GM12878 (cell line): ENCODE results near the gene PGAM4. TPM values are rescaled to one million over a fixed set of nuclear protein-coding genes. Genes with fewer than 3 reads are reported as not detected.

Experiments used
- ATAC-seq: fragments of 200-7000 bp; cut with Tn5 transposase; 3 replicates; pipeline ENCODE4 v1.9.1; 2020; ENCODE audit warnings: mild to moderate bottlenecking, moderate library complexity
- BruUV-seq: library from RNA; stranded (reverse); fragments of 400-500 nt; replicated peaks from 2 replicates; lab custom pipeline; 2021; lab: Mats Ljungman, UMichigan
- CTCF ChIA-PET: fragments of 300-600 bp; sonication (Branson Sonifier 250); formaldehyde crosslinking; extraction: SDS; loops from one replicate; lab custom pipeline; 2021; ENCODE audit warnings: inconsistent platforms; lab: Yijun Ruan, JAX
- POLR2A ChIA-PET: fragments of 350-600 bp; formaldehyde crosslinking; extraction: SDS; loops from one replicate; lab custom pipeline; 2021; ENCODE audit warnings: inconsistent platforms; lab: Charles Lee
- RAD21 ChIA-PET: fragments of 300-600 bp; sonication (Branson Sonifier 250); formaldehyde crosslinking; loops from one replicate; lab custom pipeline; 2023; ENCODE audit warnings: antibody characterized with exemption; ENCODE audit not compliant: unreplicated experiment; lab: Charles Lee
- SMC1A ChIA-PET: fragments of 300-600 bp; sonication (Branson Sonifier 250); formaldehyde crosslinking; loops from one replicate; lab custom pipeline; 2023; ENCODE audit not compliant: unreplicated experiment, uncharacterized antibody; lab: Charles Lee
- DNase-seq: peaks from one replicate; pipeline ENCODE4 v3.0.0-alpha.2; 2011; ENCODE audit warnings: low read depth, low spot score
- FAIRE-seq: peaks from 3 replicates; lab custom pipeline; 2011; peaks lifted over from hg19 to GRCh38; lab: Jason Lieb, UNC
- H2AFZ ChIP-seq: 2 replicates; pipeline ENCODE4 v1.6.0; 2011; ENCODE audit warnings: low read depth, low read length, control low read depth; ENCODE audit not compliant: control insufficient read depth
- H3K27ac ChIP-seq: 2 replicates; pipeline ENCODE4 v1.5.1; 2011; ENCODE audit warnings: control low read depth; ENCODE audit not compliant: control insufficient read depth, insufficient read depth
- H3K27me3 ChIP-seq, 2 experiments: replicated peaks in 1 of 2; 2 replicates each; pipeline versions ENCODE4 v1.6.0 to v1.6.1; 2011; ENCODE audit warnings: low read length in 1 of 2; ENCODE audit not compliant: control insufficient read depth in 2 of 2, insufficient read depth in 2 of 2
- H3K36me3 ChIP-seq, 2 experiments: 2 replicates each; pipeline ENCODE4 v1.5.1; 2011; ENCODE audit warnings: low read length in 1 of 2; ENCODE audit not compliant: control insufficient read depth in 2 of 2, insufficient read depth in 2 of 2
- H3K4me1 ChIP-seq: 2 replicates; pipeline ENCODE4 v1.6.1; 2011; ENCODE audit warnings: mild to moderate bottlenecking, low read length, moderate library complexity, mixed read lengths; ENCODE audit not compliant: control insufficient read depth, insufficient read depth
- H3K4me2 ChIP-seq: 2 replicates; pipeline ENCODE4 v1.6.0; 2011; ENCODE audit warnings: control low read depth; ENCODE audit not compliant: control insufficient read depth, insufficient read depth
- H3K4me3 ChIP-seq: fragments of 200-600 bp; sonication (generic); 2 replicates; pipeline ENCODE4 v1.5.1; 2016
- H3K79me2 ChIP-seq: 2 replicates; pipeline ENCODE4 v1.6.0; 2011; ENCODE audit warnings: low read length; ENCODE audit not compliant: control insufficient read depth, insufficient read depth
- H3K9ac ChIP-seq: 2 replicates; pipeline ENCODE4 v1.8.0; 2011; ENCODE audit warnings: low read length, control low read depth, mixed read lengths; ENCODE audit not compliant: control insufficient read depth, insufficient read depth
- H3K9me3 ChIP-seq: replicated peaks from 3 replicates; pipeline ENCODE4 v1.5.1; 2011; ENCODE audit warnings: mild to moderate bottlenecking, low read length; ENCODE audit not compliant: control insufficient read depth, insufficient read depth
- H4K20me1 ChIP-seq: 2 replicates; pipeline ENCODE4 v1.6.0; 2011; ENCODE audit not compliant: control insufficient read depth, insufficient read depth
- DPF2 ChIP-seq: fragments of 450-650 bp; IDR thresholded peaks from 2 replicates; pipeline ENCODE4 v1.6.1; 2017; ENCODE audit warnings: mild to moderate bottlenecking
- EED ChIP-seq: sonication (generic); IDR thresholded peaks from 2 replicates; pipeline ENCODE4 v1.6.1; 2016; ENCODE audit warnings: antibody characterized with exemption, low read depth
- EGR1 ChIP-seq, 2 experiments: IDR thresholded peaks; 1 replicate in 1 of 2; 2 replicates in 1 of 2; pipeline ENCODE4 v1.6.1; 2011 to 2012; ENCODE audit warnings: low read depth in 2 of 2, low read length in 2 of 2, borderline replicate concordance in 1 of 2, mild to moderate bottlenecking in 1 of 2, moderate library complexity in 1 of 2
- PML ChIP-seq: IDR thresholded peaks from 2 replicates; pipeline ENCODE4 v1.6.1; 2012; ENCODE audit warnings: low read length, inconsistent platforms
- RB1 ChIP-seq: fragments of 450-650 bp; formaldehyde crosslinking; IDR thresholded peaks from 2 replicates; pipeline ENCODE4 v1.6.1; 2017; ENCODE audit warnings: mild to moderate bottlenecking, borderline replicate concordance
- RCOR1 ChIP-seq: conservative IDR thresholded peaks from 2 replicates; pipeline ENCODE4 v1.6.1; 2012; ENCODE audit warnings: low read depth, low read length, improper control_type of control experiment
- RFX5 ChIP-seq: IDR thresholded peaks from 2 replicates; pipeline ENCODE4 v1.6.1; 2011; ENCODE audit warnings: low read depth, low read length, improper control_type of control experiment
- SMAD1 ChIP-seq: fragments of 450-650 bp; IDR thresholded peaks from 2 replicates; pipeline ENCODE4 v1.6.1; 2018; ENCODE audit warnings: mild to moderate bottlenecking, low read depth; ENCODE audit not compliant: partially characterized antibody
- SP1 ChIP-seq: IDR thresholded peaks from one replicate; pipeline ENCODE4 v1.6.1; 2011; ENCODE audit warnings: low read depth, low read length
- WGBS: methylation state at CpG from one replicate; pipeline ENCODE4 v1.1.6; 2016; ENCODE audit warnings: low lambda C conversion rate; ENCODE audit not compliant: insufficient replicate concordance, insufficient coverage; ENCODE audit errors: missing lambda C conversion rate; 5-methylcytosine and 5-hydroxymethylcytosine counted together
- in situ Hi-C: fragments of 300-500 bp; cut with MboI; formaldehyde crosslinking; loops from 9 replicates; pipeline ENCODE4 v1.14.3; 2018; ENCODE audit warnings: mixed read lengths
- intact Hi-C: fragments of 100-400 bp; cut with micrococcal nuclease; formaldehyde crosslinking; loops from one replicate; pipeline ENCODE4 v1.14.2; 2022; ENCODE audit not compliant: unreplicated experiment
- polyA plus RNA-seq, 11 experiments: library from polyadenylated mRNA; depleted of rRNA in 4 of 11; unstranded in 6 of 11; stranded (reverse) in 5 of 11; fragments of >200 nt; fragmentation: Nextera tagmentation in 4 of 11; fragmentation: Illumina TruSeq in 1 of 11; extraction: Ambion mirVana in 4 of 11; extraction: Trizol in 1 of 11; gene quantifications; 1 replicate in 1 of 11; 2 replicates in 10 of 11; pipeline versions ENCODE4 v1.2.1 to v1.2.3, GENCODE V29; 2011 to 2016; ENCODE audit warnings: inconsistent platforms in 2 of 11, missing spikeins in 2 of 11, low read depth in 1 of 11
- total RNA-seq, 4 experiments: library from RNA; depleted of rRNA in 3 of 4; stranded (reverse); fragments of >200 nt in 3 of 4; fragmentation: Illumina TruSeq in 1 of 4; extraction: Trizol in 1 of 4; gene quantifications; 2 replicates each; pipeline versions ENCODE4 v1.2.1 to v1.2.3, GENCODE V29; 2013 to 2021
- TF ChIP-seq, protein P1 (sequence below): fragments of 450-650 bp; IDR thresholded peaks from 2 replicates; pipeline ENCODE4 v1.6.1; 2016; ENCODE audit warnings: mild to moderate bottlenecking
- TF ChIP-seq, protein P2 (sequence below): fragments of 450-650 bp; conservative IDR thresholded peaks from 2 replicates; pipeline ENCODE4 v1.6.1; 2017; ENCODE audit warnings: mild to moderate bottlenecking, moderate library complexity

The PGAM4 gene
- total and polyA plus RNA-seq, 10 of the 15 experiments (the other 5 are each of a cell fraction or from before 2014, with no cell fraction given), result 0.24 to 0.80 (median 0.36) TPM; not detected in 6

DNA sequence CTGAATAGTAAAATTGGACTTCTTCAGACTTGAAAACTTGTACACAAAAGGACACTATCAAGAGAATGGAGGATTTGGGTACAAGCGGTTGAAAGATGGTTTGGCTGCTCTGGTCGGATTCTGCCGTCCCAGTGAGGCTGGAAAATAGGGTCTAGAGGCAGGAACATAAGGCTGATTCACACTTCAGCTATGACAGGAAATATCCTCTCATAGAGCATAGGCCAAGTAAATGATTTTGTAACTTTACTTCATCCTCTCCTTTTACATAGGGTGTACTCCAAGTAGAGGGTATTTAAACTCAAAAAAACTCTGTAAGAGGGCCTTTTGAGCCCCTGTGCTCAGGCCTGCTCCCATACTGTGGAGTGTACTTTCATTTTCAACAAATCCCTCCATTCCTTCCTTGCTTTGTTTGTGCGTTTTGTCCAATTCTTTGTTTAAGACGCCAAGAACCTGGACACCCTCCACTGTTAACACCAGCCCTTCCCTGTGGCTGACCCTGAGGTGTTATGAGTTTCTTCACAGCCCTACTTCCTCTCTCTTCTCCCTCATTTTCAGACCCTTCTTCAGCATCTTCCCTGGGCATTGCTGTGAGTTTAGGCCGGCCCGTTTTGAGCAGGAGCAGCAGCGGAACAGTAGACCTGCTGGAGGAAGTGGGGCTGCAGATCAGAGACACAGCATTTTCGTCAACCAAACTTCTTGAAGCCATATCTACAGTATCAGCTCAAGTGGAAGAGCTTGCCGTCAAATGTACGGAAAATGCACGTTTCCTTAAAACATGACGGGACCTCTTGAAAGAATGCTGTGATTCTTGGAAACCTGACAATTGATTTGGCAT is 7.2 kb downstream of the PGAM4 start:
- RAD21 ChIA-PET, result no interaction called here
- Histone ChIP-seq H3K4me3 (no peak overlapping the region), H2AFZ (no peak overlapping the region), H3K27me3 (no peaks in the 10 kb centered on the region), H3K4me1 (no peaks in the 10 kb centered on the region), H3K27ac (no peak overlapping the region), H3K9me3 (peaks cover 1% of the 10 kb centered on the region; the same call in 1 of the 3 replicates), H3K79me2 (no peaks in the 10 kb centered on the region), H3K4me2 (no peak overlapping the region), H4K20me1 (no peaks in the 10 kb centered on the region), H3K36me3 (no peaks in the 10 kb centered on the region), H3K9ac (no peak overlapping the region)
- POLR2A ChIA-PET, result no interaction called here
- DNase-seq, result no peak
- no TSS peak for BruUV-seq
- TF ChIP-seq PML (no peak), EED (no peak), RB1 (no peak), SP1 (no peak), RCOR1 (no peak), EGR1 (IDR thresholded peaks at IDR 0.05; ENCODE audit: borderline replicate concordance in 1 of 2, low read depth in 2 of 2, low read length in 2 of 2) (no peak), RFX5 (no peak), DPF2 (no peak), SMAD1 (no peak)
- TF ChIP-seq, protein P1, sequence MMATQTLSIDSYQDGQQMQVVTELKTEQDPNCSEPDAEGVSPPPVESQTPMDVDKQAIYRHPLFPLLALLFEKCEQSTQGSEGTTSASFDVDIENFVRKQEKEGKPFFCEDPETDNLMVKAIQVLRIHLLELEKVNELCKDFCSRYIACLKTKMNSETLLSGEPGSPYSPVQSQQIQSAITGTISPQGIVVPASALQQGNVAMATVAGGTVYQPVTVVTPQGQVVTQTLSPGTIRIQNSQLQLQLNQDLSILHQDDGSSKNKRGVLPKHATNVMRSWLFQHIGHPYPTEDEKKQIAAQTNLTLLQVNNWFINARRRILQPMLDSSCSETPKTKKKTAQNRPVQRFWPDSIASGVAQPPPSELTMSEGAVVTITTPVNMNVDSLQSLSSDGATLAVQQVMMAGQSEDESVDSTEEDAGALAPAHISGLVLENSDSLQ, result no peak
- TF ChIP-seq, protein P2, sequence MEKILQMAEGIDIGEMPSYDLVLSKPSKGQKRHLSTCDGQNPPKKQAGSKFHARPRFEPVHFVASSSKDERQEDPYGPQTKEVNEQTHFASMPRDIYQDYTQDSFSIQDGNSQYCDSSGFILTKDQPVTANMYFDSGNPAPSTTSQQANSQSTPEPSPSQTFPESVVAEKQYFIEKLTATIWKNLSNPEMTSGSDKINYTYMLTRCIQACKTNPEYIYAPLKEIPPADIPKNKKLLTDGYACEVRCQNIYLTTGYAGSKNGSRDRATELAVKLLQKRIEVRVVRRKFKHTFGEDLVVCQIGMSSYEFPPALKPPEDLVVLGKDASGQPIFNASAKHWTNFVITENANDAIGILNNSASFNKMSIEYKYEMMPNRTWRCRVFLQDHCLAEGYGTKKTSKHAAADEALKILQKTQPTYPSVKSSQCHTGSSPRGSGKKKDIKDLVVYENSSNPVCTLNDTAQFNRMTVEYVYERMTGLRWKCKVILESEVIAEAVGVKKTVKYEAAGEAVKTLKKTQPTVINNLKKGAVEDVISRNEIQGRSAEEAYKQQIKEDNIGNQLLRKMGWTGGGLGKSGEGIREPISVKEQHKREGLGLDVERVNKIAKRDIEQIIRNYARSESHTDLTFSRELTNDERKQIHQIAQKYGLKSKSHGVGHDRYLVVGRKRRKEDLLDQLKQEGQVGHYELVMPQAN, result no peak
- intact Hi-C loops, result no loop called here
- SMC1A ChIA-PET, result interaction anchor here (0.9 to 1.6 kb wide), 2 partner anchors 15 to 68 kb away, joined by 3 to 4 read pairs; no protein-coding TSS in a partner anchor
- ATAC-seq, result no peak
- in situ Hi-C loops, result no loop called here
- 67% methylated on average over 13 of the region's 13 CpGs for WGBS
- no peak for FAIRE-seq
- CTCF ChIA-PET, result no interaction called here
